GM21367 (cell line): Measurements from ENCODE around the gene GNPTAB.
"Not testable (repeated sequence)": the region's sequence is repeated elsewhere in the genome, so short reads cannot be mapped to it uniquely, and the experiment has no call there.

ENCODE experiments used
- ATAC-seq: cut with Tn5 transposase; IDR thresholded peaks from one replicate; pipeline ENCODE4 v1.9.1; 2021; ENCODE audit not compliant: unreplicated experiment

The GNPTAB gene

GRCh38 chr12:101854747-101855146, 24.0 kb upstream of the GNPTAB start:
- peak; percentile 49 for ATAC-seq

GRCh38 chr12:101852998-101853397, 22.2 kb upstream of the GNPTAB start:
- no peak for ATAC-seq

- no peak for ATAC-seq
Measured at GRCh38 chr12:101850199-101850598, 19.4 kb upstream of the GNPTAB start.

GRCh38 chr12:101847325-101847724, 16.6 kb upstream of the GNPTAB start:
- no peak for ATAC-seq

- no peak for ATAC-seq
Measured at GRCh38 chr12:101845137-101845711, 14.5 kb upstream of the GNPTAB start.

GRCh38 chr12:101841069-101841468, 10.3 kb upstream of the GNPTAB start:
- ATAC-seq: no peak

- ATAC-seq: no peak
Measured at GRCh38 chr12:101839324-101840283, 8.8 kb upstream of the GNPTAB start.

GRCh38 chr12:101838628-101839323, 8.0 kb upstream of the GNPTAB start:
- no peak for ATAC-seq

- ATAC-seq: no peak
Measured at GRCh38 chr12:101832030-101832429, 1.3 kb upstream of the GNPTAB start.

GRCh38 chr12:101829639-101830366, 956 bp downstream of the GNPTAB start:
- no peak for ATAC-seq

GRCh38 chr12:101828463-101829196, 2.1 kb downstream of the GNPTAB start:
- no peak for ATAC-seq

GRCh38 chr12:101826766-101827368, 3.9 kb downstream of the GNPTAB start:
- ATAC-seq: no peak

GRCh38 chr12:101824831-101825230, 5.9 kb downstream of the GNPTAB start:
- no peak for ATAC-seq

- ATAC-seq: peak; percentile 70
Measured at GRCh38 chr12:101823891-101824290, 6.9 kb downstream of the GNPTAB start.

GRCh38 chr12:101823039-101823438, 7.7 kb downstream of the GNPTAB start:
- no peak for ATAC-seq

- ATAC-seq: no peak
Measured at GRCh38 chr12:101819467-101819866, 11.3 kb downstream of the GNPTAB start.

GRCh38 chr12:101818689-101819088, 12.1 kb downstream of the GNPTAB start:
- not testable (repeated sequence) for ATAC-seq

GRCh38 chr12:101813117-101813516, 17.6 kb downstream of the GNPTAB start:
- no peak for ATAC-seq

- not testable (repeated sequence) for ATAC-seq
Measured at GRCh38 chr12:101812716-101813115, 18.0 kb downstream of the GNPTAB start.

- ATAC-seq: not testable (repeated sequence)
Measured at GRCh38 chr12:101811342-101811741, 19.4 kb downstream of the GNPTAB start.
